Neural progenitor cell (in vitro differentiated cells): Measurements from ENCODE around the gene FOLR1.

Source experiments
- EZH2 ChIP-seq: fragments of 200-600 bp; sonication (generic); IDR thresholded peaks from 2 replicates; pipeline ENCODE4 v1.6.1; 2017; ENCODE audit warnings: antibody characterized with exemption, mild to moderate bottlenecking, moderate library complexity
- TF ChIP-seq, protein P1 (sequence below): fragments of 200-600 bp; sonication (generic); IDR thresholded peaks from 2 replicates; pipeline ENCODE4 v1.5.1; 2017; ENCODE audit warnings: antibody characterized with exemption, mild to moderate bottlenecking

DNA sequence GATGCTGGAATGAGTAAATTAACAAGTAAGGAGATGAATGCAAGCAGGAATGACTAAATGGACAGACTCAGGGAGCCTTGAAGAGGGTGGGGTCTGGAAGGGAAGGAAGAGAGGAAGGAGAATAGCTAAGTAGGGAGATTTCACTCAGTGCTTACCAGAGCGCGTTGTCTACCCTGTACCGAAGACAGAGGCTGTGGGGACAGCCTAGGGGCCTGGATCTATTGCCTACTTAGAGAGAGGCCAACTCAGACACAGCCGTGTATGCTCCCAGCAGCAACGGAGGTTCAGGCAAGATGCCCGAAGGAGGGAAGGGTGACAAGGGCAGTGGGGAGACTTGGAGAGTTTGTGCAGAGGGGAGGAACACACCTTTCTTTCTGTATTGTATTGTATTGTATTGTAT, 24.7 kb downstream of the FOLR1 start, which contains the start of gene FOLR2:
- TF ChIP-seq, protein P1, sequence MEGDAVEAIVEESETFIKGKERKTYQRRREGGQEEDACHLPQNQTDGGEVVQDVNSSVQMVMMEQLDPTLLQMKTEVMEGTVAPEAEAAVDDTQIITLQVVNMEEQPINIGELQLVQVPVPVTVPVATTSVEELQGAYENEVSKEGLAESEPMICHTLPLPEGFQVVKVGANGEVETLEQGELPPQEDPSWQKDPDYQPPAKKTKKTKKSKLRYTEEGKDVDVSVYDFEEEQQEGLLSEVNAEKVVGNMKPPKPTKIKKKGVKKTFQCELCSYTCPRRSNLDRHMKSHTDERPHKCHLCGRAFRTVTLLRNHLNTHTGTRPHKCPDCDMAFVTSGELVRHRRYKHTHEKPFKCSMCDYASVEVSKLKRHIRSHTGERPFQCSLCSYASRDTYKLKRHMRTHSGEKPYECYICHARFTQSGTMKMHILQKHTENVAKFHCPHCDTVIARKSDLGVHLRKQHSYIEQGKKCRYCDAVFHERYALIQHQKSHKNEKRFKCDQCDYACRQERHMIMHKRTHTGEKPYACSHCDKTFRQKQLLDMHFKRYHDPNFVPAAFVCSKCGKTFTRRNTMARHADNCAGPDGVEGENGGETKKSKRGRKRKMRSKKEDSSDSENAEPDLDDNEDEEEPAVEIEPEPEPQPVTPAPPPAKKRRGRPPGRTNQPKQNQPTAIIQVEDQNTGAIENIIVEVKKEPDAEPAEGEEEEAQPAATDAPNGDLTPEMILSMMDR = no peak
- TF ChIP-seq EZH2 = no peak
